Epithelial cell of esophagus (primary cell): Measurements from ENCODE around the gene FOCAD.

Experiments
- DNase-seq: peaks from one replicate; pipeline ENCODE4 v3.0.0; 2010; ENCODE audit warnings: low read depth
- H3K4me3 ChIP-seq: 2 replicates; pipeline ENCODE4 v1.5.1; 2011; ENCODE audit warnings: mild to moderate bottlenecking, low read length, control low read depth
- TF ChIP-seq, protein P1 (sequence below): IDR thresholded peaks from 2 replicates; pipeline ENCODE4 v1.5.1; 2011; ENCODE audit warnings: low read depth, mild to moderate bottlenecking, low read length, control low read depth, inconsistent platforms; ENCODE audit not compliant: insufficient read depth; ENCODE audit errors: missing control alignments

The FOCAD gene

DNA sequence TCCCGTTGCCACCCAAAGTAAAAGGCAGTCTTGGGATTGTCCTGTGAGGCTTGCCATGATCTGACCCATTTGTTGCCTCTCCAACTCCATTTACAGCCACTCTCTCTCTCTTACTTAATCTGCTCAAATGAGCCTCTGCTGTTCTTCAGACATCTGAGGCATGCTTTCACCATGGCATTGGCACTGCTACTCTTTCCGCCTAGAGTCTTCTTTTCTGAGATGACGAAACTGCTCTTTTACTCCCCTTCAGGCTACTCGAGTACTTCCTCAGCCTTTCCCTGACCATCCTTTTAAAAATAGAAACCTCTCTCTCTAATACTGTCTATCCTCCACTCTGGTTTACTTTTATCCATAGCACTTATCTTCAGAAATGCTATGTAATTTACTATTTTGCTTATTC lies 9.0 kb downstream of the FOCAD start:
- TF ChIP-seq, protein P1, sequence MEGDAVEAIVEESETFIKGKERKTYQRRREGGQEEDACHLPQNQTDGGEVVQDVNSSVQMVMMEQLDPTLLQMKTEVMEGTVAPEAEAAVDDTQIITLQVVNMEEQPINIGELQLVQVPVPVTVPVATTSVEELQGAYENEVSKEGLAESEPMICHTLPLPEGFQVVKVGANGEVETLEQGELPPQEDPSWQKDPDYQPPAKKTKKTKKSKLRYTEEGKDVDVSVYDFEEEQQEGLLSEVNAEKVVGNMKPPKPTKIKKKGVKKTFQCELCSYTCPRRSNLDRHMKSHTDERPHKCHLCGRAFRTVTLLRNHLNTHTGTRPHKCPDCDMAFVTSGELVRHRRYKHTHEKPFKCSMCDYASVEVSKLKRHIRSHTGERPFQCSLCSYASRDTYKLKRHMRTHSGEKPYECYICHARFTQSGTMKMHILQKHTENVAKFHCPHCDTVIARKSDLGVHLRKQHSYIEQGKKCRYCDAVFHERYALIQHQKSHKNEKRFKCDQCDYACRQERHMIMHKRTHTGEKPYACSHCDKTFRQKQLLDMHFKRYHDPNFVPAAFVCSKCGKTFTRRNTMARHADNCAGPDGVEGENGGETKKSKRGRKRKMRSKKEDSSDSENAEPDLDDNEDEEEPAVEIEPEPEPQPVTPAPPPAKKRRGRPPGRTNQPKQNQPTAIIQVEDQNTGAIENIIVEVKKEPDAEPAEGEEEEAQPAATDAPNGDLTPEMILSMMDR = no peak
- DNase-seq = peak; percentile 4
- no peak overlapping the region for H3K4me3 ChIP-seq

DNA sequence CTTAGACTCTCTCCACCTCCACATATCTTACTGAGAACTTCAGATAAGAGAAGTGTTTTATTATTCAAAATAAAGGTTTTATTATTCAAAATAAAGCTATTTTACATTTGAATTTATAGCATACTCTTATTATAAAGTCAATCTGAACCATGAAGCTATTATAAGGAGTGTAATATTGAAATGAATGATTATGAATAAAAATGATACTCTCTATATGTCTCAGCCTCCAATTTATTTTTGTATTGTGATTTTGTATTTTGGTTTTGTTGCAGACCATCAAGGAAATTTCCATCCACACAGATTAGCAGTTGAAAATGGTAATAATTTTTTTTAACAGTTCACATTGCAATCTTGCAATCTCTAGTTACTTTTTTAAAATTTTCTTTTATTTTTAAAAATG lies 10.2 kb downstream of the FOCAD start:
- TF ChIP-seq, protein P1 = no peak

DNA sequence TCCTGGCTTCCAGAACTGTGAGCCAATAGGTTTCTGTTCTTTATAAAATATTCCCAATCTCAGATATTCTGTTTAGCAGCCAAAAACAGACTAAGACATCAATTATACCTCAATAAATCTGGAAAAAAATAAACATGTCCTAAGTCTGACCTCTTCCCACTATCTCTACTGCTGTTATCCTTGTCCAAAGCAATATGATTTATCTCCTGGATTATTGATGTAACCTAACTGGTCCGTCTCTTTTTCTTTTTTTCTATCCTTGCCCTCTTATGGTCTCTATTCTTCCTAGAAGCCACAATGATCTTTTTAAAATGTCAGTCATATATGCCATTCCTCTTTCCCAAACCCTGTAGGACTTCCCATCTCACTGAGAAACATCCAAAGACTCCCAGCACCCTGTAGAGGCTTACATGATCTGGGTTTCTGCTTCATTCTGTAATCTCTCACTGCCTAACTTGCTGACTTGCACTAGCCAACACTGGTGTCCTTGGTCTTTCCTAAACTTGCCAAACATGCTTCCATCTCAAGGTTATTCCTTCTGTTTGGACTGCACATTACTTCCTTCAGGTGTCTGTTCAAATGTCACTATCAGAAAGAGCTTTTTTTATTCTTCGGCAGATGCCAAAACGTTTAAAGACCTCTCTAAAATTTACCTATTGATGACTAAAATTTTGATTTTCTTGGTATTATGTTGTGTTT lies 13.1 kb downstream of the FOCAD start:
- TF ChIP-seq, protein P1 = no peak
- H3K4me3 ChIP-seq = no peak overlapping the region
- DNase-seq = no peak

More for the DNA sequence above, 10.2 kb downstream of the FOCAD start:
- H3K4me3 ChIP-seq = no peak overlapping the region
- no peak for DNase-seq

DNA sequence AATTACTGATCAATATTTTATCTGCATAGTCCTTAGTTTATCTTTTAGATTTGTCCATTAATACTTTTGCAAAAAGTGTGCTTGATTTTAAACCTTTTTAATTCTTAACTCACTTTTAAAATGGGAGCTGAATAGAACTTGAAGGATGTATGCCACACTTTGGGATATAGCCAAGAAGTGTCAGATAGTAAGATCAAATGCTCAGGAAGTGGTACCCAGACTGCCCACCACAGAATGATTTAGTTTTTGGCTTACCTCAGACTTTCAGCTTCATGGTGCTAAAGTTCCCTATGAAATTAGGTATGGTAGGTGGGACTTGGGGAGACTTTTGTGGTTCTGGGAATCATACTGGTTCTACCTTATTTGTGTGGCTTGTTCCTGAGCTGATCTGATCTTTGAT lies 14.7 kb downstream of the FOCAD start:
- no peak for DNase-seq
- no peak overlapping the region for H3K4me3 ChIP-seq
- TF ChIP-seq, protein P1 = no peak

DNA sequence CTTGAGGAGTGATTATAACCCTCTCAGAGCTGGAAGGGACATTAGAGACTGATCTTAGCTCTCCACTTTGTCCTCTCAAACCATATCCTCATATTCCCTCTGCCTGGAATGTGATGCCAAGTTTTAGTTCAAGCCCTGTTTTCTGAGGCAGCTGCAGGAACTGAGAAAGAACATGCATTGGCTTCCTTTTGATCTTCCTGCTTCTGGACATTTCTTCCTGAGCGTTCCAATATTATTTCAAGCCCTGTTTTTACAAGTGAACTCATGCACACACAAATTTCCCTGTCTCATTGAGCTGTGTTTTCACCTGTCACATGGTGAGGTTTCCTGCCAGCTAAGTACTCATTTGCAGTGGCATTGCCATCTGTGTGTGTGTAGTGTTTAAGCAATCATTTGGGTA lies 17.0 kb downstream of the FOCAD start:
- TF ChIP-seq, protein P1 = no peak
- H3K4me3 ChIP-seq = no peak overlapping the region
- DNase-seq = no peak

DNA sequence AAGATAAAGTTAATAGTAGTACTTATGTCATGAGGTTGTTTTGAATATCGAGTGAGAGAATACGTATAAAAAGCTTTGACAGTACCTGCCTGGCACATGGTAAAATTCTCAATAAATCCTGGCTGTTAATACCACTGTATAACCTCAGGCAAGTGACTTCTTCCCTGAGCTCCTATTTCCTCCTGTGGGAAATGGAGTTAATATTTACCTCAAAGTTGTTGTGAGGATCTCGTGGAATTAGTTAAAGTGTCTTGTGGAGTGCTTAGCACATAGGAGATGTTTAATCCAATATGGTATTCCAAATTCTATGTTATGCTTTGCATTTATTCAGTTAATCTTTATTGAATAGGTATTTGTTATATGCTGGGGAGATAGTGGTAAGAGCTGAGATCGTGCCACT lies 18.5 kb downstream of the FOCAD start:
- no peak overlapping the region for H3K4me3 ChIP-seq
- TF ChIP-seq, protein P1 = no peak
- DNase-seq = no peak

DNA sequence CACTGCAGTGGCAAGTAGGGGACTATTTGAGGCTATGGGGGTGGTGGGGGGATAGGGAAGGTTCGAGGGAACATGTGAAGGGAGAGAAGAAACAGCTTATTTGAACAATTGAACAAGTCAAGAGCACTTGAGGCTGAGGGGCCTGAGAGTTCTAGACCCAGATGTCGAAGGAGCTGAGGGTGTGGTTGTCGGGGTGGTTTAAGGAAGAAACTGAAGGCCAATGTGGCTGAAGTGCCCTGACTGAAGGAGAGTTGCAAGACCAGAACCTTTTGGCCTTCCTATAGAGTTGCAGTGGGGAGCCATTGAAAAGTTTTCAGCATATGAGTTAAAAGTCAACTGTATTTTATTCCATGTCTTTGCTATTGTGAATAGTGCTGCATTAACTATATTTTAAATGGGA lies 19.1 kb downstream of the FOCAD start:
- TF ChIP-seq, protein P1 = no peak
- no peak for DNase-seq
- no peak overlapping the region for H3K4me3 ChIP-seq
